HG03045 (cell line): ENCODE data around the gene RPTOR.

Experiments used
- ATAC-seq: cut with Tn5 transposase; IDR thresholded peaks from one replicate; pipeline ENCODE4 v1.9.1; 2021; ENCODE audit warnings: mild to moderate bottlenecking, moderate library complexity; ENCODE audit not compliant: unreplicated experiment

Gene RPTOR

GRCh38 chr17:80639658-80640057 lies 95.0 kb downstream of the RPTOR start:
- ATAC-seq: no peak

DNA sequence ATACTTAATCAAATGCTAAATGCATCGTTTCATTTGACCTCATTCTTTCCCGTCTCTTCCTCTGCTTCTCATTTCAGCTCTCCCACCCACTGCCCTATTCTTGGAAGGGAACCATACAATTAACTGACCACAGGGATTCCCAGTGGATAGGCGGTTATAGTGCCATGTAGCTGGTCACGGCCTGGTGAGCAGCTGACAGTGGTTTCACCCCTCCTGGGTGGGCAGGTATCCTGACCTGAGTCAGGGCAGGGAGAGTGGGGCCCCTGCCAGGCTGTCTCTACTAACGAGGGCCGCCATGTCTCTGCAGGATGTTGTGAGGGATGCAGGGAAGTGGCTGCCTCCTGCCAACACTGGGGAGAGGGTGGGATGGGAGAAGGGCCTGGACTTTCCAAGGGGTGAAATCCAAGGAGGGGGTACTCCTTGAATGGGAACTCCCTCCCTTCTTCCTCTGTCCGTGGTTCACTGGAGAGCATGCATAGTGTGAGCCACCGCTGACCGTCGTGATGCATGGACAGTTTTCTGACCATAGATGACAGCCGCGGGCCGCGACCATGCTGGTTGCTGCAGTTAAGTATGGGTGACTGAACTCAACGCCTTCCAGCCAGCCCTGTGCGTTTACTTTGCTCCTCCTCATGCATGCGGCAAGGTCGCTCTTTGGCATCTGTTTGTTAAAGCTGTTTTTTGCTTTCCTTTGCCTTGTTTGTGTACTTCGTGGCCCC lies 95.9 kb downstream of the RPTOR start:
- ATAC-seq: no peak

GRCh38 chr17:80643326-80644099 lies 98.9 kb downstream of the RPTOR start:
- no peak for ATAC-seq

- ATAC-seq: no peak
Measured at GRCh38 chr17:80644536-80644935, 99.9 kb downstream of the RPTOR start.

DNA sequence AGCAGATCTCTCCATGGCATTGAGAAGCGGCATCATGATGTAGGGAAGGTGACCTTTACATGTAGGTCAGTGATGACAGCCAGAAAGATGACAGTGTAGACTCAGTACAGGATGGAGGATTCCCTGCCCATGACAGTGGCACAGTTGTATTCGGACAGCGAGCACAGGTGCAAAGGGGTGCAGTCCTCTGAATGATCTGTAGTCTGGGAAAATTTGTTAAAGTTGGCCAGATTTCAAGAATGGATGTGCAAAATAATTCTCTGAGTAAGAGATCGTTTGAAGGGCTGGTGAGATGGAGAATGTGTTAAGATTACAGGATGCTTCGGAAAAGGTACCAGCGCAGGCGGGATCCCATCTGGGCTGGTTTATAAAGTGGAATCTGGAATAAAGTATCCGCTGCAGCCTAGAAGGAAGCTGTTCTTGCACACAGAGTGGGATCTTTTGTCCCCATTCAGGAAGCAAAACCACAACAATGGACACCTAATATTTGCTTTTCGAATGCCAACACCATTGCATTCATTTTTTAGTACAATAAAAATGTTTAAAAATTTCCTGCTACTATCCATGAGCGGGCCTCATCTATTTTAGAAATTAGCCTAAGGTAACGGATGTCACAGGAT lies 101.2 kb downstream of the RPTOR start:
- no peak for ATAC-seq

GRCh38 chr17:80646328-80646727 lies 101.7 kb downstream of the RPTOR start:
- no peak for ATAC-seq

- no peak for ATAC-seq
Measured at GRCh38 chr17:80647746-80648145, 103.1 kb downstream of the RPTOR start.

GRCh38 chr17:80649200-80649644 lies 104.6 kb downstream of the RPTOR start:
- ATAC-seq: no peak

DNA sequence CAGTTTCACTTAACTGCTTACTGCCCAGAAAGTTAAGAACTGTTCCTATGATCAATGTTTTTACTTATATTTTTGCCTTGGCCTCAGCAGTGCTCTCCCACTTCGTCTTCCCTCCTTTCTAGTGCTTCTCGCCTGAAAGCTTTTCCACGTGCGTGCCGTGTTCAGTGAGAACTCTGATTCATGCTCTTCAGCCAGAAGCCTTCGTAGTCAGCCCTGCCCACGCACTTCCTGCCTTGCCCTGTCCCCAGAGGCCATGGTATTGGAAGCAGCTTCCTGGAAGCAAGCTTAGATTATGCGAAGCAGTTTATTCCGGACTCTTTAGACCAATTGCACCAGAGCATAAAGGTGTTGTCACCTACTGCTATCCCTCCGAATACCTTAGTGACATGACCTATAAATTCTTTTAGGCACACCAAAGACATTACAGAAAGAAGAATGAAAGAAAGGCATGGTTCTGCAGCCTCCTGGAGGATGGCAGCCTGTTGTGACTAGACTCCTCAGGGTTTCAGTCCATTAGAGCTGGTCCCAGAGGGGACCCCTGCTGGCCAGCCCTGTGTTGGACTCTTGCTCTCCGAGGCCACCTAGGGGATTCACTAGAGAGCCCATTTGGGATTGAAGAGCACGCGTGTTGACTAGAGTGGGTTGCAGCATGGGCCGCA lies 105.2 kb downstream of the RPTOR start:
- no peak for ATAC-seq

- ATAC-seq: no peak
Measured at GRCh38 chr17:80650331-80650672, 105.7 kb downstream of the RPTOR start.

DNA sequence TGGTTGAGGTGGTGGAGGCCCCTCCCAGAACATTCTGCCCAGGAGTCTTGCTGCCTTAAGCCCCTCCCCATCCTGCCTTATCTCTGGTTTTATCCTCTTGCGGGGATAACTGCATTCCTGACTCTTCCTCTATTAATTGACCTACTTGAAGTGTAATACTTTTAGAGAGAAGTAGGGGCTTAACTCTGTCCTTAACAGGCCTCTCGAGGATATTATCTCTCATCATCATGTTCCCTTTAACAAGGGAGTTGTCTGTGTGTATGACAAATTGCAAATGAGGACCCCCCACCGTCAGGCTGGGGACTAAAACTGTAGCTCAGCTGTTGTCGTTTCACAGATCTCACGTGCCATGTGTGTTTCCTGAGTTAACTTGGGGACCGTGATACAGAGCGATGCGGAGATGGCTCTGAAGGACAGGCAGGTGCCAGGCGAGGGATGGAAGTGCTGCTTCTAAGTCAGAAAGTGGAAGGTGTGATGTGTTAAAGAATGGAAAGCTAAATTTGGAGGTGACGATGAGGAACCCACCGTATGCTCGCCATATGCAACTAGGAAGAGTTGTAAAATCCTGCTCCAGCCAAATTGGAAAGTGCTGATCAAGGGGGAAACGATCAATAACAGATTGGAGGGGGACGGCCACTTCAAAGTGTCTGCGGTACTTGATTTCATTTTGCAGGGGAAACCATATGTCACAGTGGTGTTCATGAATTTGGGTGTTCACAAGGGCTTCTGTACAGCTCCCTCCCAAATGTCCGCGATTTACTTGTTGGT lies 106.3 kb downstream of the RPTOR start:
- ATAC-seq: no peak

- ATAC-seq: no peak
Measured at GRCh38 chr17:80652756-80653330, 108.2 kb downstream of the RPTOR start.

DNA sequence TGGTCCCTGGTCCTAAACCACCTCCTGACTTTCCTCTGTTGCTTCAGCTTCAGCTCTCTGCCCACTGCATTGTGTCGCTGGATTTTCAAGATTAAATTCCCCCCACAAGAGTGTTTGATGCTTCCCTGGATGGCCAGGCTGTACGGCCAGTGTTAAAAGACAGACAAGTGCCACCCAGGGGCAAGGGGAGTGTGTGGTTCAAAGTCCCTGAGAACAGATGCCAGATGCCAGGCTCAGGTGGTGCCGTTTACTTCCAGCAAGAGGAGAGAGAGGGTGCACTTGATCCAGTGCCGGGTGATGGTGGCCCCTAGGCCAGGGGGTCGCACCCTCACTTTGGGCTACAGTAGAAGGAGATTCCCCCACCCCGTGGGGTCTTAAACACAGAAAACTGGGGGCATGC lies 109.2 kb downstream of the RPTOR start:
- ATAC-seq: no peak

GRCh38 chr17:80655608-80656007 lies 111.0 kb downstream of the RPTOR start:
- ATAC-seq: no peak

DNA sequence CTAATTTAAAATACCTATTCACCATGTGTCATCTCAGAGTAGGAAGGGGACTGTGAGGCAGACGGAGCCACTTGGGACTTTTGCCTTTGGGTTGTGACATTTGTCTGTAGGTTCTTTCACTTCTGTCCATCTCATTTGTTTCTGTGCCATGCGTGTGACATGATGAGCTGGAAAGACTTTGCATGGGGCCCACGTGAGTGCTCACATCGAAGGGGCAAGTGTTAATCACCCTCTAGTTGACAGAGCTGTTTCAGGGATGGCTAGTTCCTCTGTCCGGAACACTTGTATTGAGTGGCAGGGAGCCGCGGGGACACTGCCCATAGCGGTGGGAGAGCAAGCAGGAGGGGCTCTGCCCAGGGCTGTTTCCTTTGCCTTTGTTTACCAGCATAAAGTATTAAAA lies 112.0 kb downstream of the RPTOR start:
- no peak for ATAC-seq

- no peak for ATAC-seq
Measured at GRCh38 chr17:80657561-80657960, 112.9 kb downstream of the RPTOR start.

- ATAC-seq: no peak
Measured at GRCh38 chr17:80658821-80659220, 114.2 kb downstream of the RPTOR start.

DNA sequence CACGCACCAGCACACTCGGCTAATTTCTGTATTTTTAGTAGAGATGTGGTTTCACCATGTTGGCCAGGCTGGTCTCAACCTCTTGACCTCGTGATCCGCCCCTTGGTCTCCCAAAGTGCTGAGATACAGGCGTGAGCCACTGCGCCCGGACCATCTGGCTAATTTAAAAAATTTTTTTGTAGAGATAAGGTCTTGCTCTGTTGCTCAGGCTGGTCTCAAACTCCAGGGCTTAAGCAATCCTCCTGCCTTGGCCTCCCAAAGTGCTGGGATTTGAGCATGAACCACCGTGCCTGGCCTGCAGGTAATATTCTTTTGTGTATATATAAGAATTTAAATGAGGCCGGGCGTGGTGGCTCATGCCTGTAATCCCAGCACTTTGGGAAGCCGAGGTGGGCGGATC lies 115.0 kb downstream of the RPTOR start:
- ATAC-seq: no peak

DNA sequence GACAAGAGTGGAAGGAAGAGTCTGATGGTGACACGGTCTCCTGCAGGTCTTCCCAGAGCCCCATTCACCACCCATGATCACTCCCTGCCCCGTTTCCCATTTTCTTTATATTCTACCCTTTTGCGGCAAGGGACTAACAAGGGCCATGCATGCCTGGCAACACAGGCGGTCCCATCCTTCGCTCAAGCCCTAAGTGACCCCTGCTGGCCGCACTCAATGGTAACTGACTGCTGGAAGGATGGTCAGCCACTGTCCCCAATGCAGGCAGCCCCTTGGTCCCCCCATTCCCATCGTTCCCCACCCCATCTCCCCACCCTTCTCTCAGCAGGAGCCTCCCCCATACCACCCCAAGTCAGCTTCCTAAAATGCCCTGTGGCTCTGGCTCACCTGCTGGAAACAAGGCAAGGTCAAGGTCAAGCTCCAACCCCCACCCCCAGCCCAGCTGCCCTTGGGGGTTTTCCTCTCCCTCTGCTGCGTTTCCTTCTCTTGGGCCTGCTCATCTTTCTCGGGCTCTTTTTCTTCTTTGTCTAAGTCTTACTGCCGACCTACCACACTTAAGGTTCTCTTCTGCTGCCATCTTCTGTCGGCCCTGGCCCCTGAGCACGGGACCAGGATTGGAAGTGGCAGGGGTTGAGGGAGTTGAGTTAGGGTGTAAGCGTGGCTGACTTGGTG lies 116.0 kb downstream of the RPTOR start:
- ATAC-seq: no peak

DNA sequence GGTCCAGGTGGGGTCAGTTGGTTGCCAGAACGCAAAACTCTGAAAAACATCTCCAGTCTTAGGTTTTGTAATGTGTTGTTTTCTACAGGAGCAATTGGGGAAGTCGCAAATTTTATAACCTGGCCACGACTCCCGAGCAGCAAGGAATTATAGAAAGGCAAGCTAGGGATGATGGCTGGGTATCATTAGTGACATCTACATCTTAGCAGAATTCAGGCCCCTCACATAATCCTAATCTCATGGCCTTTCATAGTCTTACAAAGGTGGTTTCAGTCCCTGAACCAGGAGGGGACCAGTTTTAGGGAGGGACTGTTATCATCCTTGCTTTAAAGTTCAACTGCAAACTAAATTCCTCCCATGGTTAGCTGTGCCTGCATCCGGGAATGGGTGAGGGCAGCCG lies 117.9 kb downstream of the RPTOR start:
- ATAC-seq: no peak
